ENCODE data around the gene SHROOM3.

DNA sequence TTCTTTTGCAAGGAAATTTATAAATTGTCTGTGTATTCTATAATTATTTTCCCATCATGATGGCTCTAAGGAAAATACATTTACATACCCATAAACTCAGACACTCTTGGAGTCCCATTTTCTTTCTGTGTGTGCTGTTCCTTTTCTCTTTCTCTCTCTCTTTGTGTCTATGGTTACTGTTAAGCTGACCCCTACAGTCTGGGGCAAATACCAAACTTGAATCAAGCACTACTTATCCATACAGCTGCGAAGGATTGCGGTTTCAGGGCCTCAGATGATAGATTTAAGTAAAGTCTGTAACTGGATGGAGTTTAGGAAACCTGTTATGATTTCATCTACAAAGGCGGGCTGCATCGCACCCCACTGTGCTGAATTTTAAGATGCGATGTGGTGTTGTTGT lies 150.2 kb downstream of the SHROOM3 start:
- TF ChIP-seq GATA2 (IDR thresholded peaks at IDR 0.05; ENCODE audit: low read depth, low read length) (no peak), GATA3 (IDR thresholded peaks at IDR 0.05; ENCODE audit: low read depth, low read length) (no peak)

Data from SH-SY5Y (cell line).